GM19452 (cell line): ENCODE results near the gene VILL.
"Not testable (repeated sequence)": the region's sequence is repeated elsewhere in the genome, so short reads cannot be mapped to it uniquely, and the experiment has no call there.

ENCODE experiments used
- ATAC-seq: cut with Tn5 transposase; IDR thresholded peaks from one replicate; pipeline ENCODE4 v1.9.1; 2021; ENCODE audit not compliant: unreplicated experiment

VILL gene

DNA sequence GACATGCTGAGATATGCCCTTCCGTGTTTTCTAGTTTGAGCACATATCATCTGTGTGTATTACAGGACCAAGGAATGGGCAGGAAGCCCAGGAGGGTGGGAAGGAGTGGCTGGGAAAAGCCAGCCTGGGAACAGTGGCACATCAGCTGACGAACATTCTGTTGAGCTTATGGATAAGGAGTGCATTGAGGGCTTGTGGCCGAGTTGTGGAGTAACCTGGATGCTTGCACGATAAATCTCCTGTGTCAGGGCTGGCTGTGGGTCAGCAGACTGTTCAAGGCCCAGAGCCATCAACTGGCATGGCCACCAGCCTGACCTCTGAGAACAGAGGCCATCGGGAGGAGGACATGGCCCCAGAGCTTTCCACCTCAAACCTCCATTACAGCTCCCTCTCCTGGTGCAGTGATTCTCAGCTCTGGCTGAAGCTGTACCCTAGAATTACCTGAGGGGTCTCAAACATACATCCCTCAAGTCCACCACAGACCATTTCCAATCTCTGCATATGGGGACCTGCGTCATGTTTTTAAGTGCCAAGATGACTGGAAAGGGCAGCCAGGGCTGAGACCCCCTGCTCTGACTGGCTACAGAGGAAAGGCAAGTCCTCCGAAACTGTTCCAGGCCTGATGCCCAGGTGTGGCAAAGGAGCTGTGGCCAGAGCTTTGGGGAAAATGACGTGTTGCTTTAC lies 4.8 kb upstream of the VILL start:
- no peak for ATAC-seq

DNA sequence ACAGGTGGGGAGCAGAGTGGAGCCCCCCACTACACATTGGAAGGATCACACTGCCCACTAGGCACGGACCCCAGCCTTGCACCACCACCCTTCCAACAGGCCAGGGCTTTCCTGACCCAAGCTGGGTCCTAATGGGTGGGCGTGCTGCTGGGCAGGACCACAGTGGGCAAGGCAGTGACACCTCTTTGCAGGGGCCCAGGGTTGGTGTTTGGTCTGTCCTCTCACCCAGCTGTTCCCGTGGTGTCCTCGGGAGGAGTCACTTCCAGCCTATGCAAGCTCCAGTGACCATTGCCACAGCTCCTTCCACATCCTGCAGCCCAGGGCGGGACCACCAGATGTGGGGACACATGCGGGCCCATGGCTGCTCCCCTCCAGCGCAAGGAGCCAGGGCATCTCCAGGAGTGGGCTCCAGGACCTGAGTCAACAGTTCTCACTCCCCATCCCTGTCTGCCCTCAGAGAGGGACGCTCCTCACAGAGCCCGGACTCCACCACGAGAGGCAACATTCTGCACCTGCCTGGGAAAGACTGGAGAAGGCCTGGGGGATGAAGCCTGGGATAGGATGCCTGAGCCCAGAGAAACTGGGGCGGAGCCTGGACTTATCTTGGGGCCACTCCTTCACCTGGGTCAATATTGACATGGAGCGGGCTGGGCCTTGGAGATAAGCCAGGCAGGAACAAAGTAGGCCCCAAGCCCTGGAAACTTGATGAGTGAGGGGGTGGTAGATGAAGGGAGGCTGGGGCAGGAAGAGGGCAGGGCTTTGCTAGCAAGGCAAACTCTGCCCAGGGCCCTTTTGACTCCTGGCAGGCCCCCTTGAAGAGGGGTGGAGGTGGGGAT lies 3.9 kb upstream of the VILL start:
- no peak for ATAC-seq

DNA sequence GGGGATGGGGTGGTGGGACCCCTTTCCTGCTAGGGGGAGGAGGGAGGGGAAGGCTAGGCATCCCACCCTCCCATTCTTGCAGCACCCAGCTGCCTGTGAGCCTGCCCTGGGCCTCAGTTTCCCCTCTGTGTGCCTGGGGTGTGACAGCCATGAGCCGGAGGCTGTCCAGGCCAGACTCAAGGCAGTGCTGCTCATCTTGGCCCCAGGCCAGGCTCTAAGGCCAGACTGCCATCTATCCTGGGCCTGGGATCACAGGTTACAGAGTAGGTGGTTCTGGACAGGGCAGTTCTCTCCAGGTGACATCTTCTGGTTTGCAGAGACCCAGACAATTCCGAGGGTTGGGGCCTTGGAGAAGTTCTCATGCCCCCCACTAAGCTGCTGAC lies 3.3 kb upstream of the VILL start:
- no peak for ATAC-seq

- ATAC-seq = no peak
Observed at GRCh38 chr3:37987751-37988179, 2.8 kb upstream of the VILL start.

GRCh38 chr3:37988376-37988775 lies 2.2 kb upstream of the VILL start:
- ATAC-seq = not testable (repeated sequence)

GRCh38 chr3:37988931-37989525 lies 1.6 kb upstream of the VILL start:
- no peak for ATAC-seq

DNA sequence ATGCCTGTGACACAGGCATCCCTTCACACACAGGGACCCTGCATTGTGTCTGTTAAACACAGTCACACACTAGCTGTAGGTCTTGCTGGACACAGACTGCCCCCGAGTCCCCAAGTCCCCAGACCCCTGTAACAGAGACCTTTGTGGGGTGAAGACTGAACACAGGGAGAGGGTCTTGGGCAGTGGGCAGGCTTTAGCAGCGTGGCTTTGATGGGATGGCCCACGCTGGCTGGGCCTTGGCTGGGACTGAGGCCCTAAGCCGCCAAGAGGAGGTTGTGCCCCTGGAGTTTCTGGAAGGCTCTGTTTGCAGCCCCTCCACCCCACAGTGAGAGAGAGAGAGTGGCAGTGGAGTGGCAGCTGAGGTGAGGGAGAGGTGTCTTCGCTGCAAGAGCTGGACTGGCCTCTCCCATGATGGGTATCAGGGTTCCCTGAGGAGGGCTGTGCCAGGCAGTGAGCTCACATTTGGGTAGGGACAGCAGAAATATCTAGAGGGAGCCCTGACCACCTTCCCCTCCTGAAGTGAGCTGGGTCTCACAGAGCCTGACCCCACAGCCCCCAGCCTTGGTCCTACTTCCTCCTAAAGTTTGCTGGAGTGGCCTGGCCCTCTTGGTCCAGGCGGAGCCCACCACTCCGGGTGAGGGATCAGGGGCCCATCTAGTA lies 635 bp upstream of the VILL start:
- ATAC-seq = no peak

DNA sequence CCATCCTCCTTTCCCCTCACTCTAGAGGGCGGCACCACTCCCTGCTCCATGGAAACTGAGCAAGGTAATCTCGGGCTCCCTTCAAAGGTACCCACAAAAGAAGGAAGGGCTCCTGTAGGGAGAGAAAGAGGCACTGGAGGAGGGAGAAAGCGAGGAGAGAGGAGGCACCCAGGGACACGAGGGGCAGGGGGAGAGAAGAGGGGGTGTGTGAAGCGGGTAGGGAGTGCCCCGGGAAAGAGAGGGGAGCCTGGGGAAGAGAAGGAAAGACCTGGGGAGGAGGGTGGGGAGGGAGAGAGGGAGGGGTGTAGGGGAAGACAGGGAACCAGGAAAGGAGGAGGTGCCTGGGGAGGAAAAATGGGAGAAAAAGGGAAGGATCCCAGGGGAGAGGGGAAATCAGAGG lies 523 bp downstream of the VILL start:
- ATAC-seq = no peak

DNA sequence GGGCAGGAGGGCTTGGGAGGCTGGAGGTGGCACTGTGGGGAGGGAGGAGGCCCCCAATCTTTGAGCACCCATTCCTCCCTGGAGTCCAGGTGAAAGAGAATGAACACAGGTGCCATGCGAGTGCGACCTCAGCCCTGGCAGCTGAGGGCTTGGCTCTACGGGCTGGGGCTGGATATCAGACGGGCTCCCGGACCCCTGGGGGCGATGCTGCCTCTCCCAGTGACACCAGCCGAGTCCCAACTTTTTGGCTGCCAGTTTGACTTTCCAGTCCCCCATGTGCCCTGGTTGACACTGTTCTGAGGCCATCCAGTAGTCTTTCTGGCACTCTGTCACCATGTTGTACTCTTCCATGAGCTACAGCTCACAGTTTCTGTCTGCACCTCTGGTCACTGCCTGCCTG lies 1.2 kb downstream of the VILL start:
- no peak for ATAC-seq

DNA sequence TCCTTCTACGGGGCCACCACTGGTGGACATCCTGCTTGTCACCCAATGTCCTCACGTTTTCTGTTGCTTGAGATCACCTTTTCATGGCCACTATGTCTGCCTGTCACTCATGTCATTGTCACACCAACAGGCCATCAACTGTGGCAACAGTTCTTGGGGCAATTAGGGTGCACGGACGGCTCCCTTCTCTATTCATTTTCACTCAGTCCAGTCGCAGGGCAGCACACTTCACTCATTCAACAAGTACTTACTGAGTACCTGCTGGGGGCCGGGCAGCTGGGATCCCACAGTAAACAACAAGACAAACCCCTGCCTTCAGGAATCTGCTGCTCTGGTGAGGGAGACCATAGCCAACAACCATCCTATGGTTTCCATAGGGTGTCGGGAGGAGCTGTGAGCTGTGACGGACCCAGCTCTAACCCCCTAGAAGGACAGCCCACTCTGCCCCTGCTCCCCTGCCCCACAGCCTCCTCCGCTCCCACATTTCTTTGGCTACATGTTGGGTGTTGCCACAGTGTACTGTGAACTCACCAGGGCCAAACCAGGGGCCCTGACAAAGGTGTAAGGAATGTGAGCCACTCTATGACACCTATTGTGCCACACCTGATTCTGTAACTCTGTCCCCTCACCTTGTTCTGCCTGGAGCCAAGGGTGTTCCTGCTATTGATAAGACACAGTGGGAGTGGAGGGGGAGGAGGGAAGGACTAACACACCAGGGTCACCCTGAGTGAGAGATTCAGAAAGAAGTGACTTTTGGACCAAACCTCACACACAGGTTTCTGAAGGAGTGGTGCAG lies 1.9 kb downstream of the VILL start:
- ATAC-seq = no peak

GRCh38 chr3:37993067-37993455 lies 2.5 kb downstream of the VILL start:
- no peak for ATAC-seq

DNA sequence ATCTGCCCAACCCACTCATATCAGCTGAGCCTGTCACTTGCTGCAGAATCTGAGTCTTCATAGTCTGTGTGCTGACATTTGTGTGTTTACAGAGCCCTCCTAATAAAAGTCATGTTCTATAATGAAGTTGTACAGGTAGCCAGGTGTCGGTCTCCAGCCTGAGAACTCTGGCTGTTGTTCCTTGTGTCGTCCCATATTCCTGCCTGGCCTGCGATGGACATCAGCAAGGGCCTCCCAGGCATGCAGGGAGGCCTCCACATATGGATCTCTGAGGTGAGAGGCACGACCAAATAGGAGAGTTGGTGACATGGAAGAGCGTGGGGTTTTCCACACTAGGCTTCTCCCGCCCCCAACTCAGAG lies 2.9 kb downstream of the VILL start:
- no peak for ATAC-seq

GRCh38 chr3:37993820-37994638 lies 3.4 kb downstream of the VILL start:
- peak; percentile 64 for ATAC-seq

DNA sequence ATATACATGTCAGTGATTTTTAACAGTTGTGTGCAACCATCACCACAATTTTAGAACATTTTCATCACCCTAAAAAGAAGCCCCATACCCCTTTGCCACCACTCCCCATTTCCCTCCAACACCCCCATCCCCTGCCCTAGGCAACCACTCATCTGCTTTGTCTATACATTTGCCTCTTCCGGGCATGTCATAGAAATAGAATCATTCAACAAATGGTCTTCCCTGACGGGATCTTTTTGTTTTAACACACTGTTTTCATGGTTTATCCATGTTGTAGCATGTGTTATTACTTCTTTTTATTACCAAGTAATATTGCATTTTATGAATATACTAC lies 4.0 kb downstream of the VILL start:
- ATAC-seq = no peak

DNA sequence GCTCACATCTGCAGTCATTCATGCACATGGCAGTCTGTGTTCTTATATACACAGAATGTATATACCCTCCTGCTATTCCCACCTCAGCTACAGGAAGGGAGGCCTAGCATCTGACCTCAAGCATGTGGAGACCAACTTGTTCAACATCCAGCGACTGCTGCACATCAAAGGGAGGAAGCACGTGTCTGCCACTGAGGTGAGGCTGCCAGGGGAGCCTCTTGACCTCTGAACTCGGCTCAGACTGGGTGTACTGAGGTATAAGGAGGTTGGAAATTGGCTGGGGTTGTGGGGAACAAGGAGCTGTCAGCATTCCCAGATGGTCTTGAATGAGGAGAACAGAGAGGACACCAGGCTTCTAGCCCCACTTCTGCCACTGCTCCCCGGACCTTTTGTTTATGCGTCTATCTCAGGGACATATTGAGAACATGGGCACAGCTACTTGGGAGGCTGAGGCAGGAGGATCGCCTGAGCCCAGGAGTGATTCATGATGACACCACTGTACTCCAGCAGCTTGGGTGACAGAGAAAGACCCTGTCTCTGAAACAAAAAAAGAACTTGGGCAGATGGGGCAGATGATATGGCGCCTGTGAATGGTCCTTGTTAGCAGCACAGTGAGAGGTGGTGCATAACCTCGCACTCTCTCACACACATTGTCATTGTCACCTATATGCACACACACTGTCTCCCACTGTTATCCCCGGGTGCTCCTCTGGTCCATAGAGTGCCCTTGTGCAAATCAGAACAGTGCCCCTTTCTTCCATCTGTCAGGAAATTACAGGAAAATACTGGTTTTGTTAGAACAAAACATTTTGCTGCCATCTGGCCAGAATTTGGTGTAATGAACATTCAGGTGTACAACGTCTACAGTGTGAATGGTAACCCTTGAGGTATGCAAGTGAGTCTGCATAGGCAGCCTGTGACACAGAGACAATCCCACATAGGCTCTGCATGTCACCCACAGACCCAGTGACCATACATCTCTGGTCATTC lies 5.4 kb downstream of the VILL start:
- no peak for ATAC-seq

DNA sequence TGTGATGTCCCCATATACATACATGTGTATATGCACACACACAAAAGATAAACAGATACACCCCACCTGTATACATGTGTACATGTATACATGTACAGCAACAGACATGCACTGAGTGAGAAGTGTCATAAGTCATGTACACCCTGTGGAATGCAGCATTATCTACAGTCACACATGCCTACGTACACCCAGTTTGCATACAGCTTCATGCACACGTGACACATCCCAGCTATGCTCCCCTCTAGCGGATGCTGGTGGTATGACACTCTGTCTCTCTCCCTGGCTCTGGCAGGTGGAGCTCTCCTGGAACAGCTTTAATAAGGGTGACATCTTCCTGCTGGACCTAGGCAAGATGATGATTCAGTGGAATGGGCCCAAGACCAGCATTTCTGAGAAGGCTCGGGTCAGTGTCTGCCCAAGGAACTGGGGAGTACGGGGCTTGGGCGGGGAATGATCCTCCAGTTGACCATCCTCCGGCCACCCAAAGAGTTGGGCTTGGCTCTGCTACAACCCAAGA lies 6.3 kb downstream of the VILL start:
- ATAC-seq = peak; percentile 53

- no peak for ATAC-seq
Observed at GRCh38 chr3:37997342-37997741, 6.8 kb downstream of the VILL start.

- ATAC-seq = no peak
Observed at GRCh38 chr3:37997791-37998370, 7.3 kb downstream of the VILL start.
